ENCODE results near the gene USH1G.

Gene USH1G

DNA sequence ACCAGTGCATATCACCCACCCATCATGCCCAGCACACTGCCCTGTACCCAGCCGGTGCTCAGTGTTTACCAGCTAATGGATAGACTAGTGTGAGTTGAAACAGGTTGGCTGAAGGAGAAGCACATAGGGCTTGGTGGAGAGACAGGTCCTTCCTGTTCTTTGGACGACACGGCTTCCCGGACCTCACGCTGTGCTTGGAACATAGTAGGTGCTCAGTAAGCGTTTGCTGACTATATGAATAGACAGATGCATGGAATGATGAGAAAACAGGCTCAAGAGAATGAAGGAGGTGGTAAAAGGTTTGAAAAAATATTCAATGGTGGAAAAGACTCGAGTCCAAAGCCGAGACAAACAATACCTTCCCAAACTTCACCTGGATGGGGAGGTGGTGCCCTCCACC, 22.8 kb downstream of the USH1G start:
- DNase-seq, result no peak

- DNase-seq, result no peak
Measured at GRCh38 chr17:74898376-74898946, 24.6 kb downstream of the USH1G start.

- no peak for DNase-seq
Measured at GRCh38 chr17:74893936-74894671, 29.0 kb downstream of the USH1G start.

- DNase-seq, result peak in 1 of 6 experiments; percentile 4
Measured at GRCh38 chr17:74892974-74893911, 29.8 kb downstream of the USH1G start, which contains the start of gene FADS6. Gene FADS6 (minus strand): TSS chr17:74893633. CDS start chr17:74893595, 38 bp downstream.

DNA sequence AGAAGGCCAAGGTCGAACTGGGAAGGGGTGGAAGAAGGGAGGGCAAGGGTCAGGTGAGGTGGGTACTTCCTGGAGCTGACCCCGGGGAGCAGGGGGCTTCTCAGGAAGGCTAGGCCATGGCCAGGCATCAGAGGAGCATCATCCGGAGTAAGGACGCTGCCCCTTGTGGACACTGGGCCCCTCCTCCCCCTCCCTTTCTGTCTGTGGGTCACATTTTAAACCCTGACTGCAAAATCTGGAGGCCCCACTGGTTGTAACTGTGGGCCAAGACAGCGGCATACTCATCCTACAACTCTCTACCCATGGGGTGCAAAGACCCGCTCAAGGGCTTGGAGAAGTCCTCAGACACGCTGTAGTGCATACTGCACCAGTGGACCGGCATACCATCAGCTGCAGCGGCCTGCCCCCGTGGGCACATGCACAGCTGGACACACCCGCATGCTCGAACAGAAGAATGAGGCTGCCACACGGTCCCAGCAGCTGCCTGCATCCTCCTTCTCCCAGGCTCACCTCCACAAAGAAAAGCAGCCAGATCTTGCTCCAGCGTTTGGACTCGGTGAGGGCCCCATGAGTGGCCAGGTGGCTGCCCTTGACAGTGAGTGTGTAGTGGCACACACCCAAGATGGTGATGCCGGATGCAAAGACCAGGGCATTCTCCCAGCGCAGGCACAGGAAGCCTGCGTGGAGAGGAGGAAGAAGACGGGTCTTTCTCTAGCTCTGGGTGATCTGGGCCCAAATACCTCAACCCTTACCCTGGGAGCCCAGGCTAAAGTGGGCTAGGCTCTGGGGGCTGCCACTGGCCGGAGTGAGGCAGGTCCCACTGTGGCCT, 30.8 kb downstream of the USH1G start:
- no peak for DNase-seq

DNA sequence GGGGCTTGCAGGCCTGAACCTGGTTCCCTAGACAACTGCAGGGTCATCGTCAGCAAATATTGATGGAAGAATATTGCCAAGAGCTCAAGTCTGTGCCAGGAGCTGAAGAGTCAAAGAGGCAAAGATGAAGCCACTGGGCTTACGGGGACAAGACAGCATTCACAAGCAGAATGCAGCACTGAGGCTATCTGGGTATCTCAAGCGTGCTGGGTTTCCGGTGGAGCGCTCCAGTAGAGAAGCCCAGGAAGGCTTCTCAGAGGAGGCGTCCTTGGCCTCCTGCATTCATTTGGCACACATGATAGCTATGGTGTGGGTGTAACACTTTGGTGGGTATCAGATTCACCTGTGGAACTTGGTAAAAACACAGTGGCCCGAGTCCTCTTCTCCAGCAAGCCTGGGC, 32.5 kb downstream of the USH1G start:
- no peak for DNase-seq

- DNase-seq, result no peak
Measured at GRCh38 chr17:74888469-74888868, 34.6 kb downstream of the USH1G start.

DNA sequence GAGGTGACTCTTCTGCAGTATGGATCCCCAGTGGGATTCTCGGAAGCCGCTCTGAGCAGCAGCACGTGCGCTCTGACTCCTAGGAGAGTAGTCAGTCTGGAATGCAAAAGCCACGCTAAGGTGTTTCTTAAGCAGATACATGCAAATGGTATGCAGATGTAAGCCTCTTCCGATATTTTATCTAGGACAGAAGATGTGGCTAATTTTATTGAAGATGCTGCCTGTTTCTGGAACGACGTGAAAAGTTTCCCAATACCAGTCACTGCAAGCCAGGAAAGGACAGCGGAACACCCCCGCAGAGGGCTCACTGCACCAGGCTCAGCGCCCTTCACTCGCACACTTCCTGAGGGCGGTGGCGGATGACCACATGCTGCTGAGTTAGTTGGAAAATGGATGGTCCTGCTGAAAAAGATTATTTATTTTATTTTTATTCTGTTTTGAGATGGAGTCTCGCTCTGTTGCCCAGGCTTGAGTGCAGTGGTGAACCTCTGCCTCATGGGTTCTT, 39.8 kb downstream of the USH1G start:
- DNase-seq, result no peak

DNA sequence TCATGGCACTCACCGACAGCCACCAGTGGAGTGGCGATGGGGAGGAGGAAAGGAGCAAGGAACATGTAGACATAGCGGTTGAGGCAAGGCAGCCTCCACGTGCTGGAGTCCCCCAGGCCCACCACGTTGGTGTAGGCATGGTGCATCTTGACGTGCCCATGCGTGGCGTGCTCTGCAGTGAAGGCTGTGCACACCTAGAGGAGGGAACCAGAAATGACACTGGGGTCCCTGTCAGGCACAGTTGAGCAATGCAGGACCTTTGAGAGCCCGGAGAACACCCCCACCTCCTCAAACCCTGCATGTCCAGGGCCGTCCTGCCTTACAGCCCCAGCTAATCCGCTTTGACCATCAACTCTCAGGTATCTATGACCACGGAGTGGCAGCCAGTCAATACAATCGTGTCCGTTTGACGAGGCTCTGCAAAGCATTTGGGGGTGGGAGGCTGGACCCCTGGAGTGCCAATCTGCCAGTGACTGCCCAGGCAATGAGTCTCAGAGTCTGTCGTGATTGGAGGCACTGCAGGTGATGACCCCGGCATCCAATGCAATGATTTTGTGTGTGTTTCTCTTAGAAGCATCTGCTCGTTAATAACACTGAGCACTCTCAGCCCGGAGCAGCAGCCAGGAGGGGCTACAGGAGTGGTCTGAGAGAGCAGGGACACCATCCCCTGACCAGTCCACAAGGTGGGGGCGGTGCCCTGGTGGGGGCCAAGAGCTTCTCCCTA, 40.4 kb downstream of the USH1G start:
- DNase-seq, result no peak

GRCh38 chr17:74881073-74881472, 42.0 kb downstream of the USH1G start:
- DNase-seq, result no peak

- DNase-seq, result no peak
Measured at GRCh38 chr17:74879308-74879707, 43.7 kb downstream of the USH1G start.

DNA sequence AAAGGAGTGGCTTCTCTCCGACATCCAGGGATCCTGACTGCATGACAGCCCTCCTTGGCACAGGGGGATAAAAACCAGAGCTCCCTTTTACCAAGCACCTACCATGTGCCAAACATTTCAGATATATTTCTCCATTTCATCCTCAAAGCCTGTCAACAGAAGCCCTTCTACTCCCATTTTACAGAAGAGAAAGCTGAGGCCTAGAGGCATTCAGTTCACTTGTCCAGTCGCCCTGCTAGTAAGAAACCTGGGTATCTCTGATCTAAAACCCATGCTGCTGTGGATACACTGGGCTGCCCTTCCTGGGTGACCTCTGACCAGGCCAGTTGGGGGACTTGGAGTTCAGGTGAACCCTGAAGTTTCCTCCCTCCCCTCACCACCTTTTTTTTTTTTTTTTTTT, 44.4 kb downstream of the USH1G start:
- no peak for DNase-seq

DNA sequence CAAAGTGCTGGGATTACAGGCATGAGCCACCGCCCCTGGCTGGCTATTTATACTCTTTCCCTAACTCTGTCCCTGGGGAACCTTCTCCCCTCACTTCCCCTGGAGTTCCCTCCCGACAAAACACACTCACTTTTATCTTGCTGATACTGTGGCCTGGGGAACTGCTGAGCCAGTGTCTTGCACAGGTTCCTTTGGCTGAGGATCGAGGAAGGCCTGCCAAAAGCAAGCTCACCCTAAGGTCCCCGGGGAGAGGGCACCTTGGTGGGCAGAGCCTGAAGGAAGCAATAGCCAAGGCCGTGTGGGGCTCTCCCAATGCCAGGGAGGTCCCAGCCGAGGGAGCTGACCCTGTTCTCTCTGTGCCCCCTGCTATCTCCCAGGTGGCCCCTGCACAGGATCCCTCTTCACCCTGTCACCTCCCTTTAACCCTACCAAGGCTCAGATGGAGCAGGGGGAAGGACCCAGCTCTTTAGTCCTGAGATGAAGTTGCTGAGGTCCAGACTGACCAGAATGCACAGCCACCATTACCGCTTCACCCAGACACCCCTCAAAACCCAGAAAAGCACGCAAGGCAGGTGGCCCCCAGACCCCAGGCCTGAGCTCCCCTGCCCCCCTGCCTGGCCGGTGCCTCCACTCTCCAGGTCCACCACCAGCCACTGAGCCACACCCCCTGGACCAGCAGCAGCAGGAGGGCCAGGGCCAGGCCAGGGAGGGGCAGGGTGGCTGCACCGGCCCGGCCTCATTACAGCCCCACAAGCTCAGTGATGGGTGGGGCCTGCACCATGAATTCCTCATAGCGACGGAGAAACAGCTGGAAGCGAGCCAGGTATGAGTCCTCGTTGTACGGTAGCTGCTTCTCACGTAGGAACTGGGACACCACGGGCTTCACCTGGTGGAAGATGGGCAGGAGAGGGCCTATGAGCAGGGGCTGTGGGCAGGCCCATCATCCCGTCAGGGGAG, 45.2 kb downstream of the USH1G start:
- DNase-seq, result no peak

DNA sequence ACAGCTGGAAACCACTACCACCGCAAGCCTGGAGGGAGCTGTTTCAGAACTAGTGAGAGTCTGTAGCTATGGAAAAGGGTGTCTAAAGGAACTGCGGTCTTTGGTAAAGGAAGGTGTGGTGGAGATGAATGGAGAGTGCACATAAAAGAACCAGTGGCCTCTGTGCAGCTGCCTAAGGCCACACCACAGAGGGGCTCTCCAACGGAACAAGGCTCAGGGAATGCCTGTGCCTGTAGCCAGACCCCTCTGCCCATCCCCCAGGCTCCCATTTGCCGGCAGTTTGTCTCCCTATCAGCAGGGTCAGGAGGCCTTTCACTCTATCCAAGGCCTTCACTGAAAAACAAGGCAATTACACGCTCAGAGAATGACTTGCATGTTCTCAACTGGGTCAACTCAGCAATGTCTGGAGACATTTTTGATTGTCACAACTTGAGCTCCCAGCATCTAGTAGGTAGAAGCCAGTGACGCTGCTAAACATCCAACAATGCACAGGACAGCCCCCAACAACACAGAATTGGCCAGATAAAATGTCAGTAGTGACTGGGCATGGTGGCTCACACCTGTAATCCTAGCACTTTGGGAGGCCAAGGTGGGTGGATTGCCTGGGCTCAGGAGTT, 47.0 kb downstream of the USH1G start:
- DNase-seq, result no peak

GRCh38 chr17:74875155-74875976, 47.7 kb downstream of the USH1G start:
- no peak for DNase-seq

DNA sequence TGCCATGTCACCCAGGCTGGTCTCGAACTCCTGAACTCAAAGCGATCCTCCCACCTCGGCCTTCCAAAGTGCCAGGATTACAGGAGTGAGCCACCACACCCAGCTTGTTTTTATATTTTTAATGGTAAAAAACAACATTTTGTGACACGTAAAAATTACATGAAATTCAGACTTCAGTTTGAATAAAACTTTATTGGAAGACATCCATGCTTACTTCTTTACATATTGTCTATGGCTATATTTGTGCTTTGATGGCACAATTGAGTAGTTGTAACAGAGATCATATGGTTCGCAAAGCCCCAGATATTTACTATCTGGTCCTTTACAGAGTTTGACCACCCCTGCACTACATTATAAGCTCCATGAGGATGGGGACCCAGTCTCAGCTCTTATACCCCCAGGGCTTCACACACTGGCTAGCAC, 48.4 kb downstream of the USH1G start:
- no peak for DNase-seq

GRCh38 chr17:74873874-74874614, 49.0 kb downstream of the USH1G start:
- no peak for DNase-seq

Data from stimulated activated naive CD4-positive, alpha-beta T cell (primary cell).